ENCODE measurements around the gene RLN3. TPM values are rescaled to one million over a fixed set of nuclear protein-coding genes. Genes with fewer than 3 reads are reported as not detected.
A peak's percentile ranks its signal among the peaks of the same experiment; 100 is the strongest.

The RLN3 gene
- total RNA-seq, 1 donor from 2014 or later: not detected

DNA sequence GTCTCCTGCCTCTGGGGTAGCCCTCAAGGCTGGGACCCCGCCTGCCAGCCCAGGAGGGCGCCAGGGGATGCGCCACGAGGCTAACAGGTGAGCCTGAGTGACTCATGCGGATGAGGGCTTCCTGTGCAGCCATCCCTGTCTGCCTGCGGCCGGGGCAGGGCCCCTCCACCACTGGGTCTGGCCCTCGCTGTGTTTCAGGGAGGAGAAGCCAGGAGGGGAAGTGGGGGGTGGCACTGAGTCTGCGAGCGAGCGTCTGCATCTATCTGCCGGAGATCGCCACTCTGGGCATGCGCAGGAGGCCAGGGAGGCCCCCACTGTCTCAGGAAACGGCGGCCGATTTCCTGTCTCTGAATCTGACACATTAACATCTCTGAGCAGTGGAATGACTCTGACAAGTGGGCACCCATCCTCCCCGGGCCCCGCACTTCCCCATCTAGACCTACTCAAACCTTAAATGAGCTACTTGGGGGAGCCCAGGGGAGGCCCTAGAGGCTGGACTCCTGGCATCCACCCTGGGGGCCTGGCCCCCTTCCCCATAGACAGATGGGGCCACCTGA lies 41.5 kb upstream of the RLN3 start:
- TF ChIP-seq, protein P1, sequence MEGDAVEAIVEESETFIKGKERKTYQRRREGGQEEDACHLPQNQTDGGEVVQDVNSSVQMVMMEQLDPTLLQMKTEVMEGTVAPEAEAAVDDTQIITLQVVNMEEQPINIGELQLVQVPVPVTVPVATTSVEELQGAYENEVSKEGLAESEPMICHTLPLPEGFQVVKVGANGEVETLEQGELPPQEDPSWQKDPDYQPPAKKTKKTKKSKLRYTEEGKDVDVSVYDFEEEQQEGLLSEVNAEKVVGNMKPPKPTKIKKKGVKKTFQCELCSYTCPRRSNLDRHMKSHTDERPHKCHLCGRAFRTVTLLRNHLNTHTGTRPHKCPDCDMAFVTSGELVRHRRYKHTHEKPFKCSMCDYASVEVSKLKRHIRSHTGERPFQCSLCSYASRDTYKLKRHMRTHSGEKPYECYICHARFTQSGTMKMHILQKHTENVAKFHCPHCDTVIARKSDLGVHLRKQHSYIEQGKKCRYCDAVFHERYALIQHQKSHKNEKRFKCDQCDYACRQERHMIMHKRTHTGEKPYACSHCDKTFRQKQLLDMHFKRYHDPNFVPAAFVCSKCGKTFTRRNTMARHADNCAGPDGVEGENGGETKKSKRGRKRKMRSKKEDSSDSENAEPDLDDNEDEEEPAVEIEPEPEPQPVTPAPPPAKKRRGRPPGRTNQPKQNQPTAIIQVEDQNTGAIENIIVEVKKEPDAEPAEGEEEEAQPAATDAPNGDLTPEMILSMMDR (IDR thresholded peaks at IDR 0.05): no peak
- H3K36me3 Mint-ChIP-seq (ENCODE audit: low read depth): peaks cover 30% of the 10 kb centered on the region
- H3K27me3 Mint-ChIP-seq: no peaks in the 10 kb centered on the region
- DNase-seq (peak; percentile 94), ATAC-seq (ENCODE audit: low read depth) (peak; percentile 83)
- no peaks in the 10 kb centered on the region for H3K9me3 Mint-ChIP-seq
- ChIA-PET CTCF (no interaction called here), POLR2A (interaction anchor here (0.5 to 7.1 kb wide), 12 partner anchors 8 to 210 kb away, joined by 3 to 107 read pairs (median 5); partner anchors contain the start of genes DCAF15, IL27RA and RFX1)
- H3K4me1 Mint-ChIP-seq: peaks cover 78% of the 10 kb centered on the region
- peak overlapping the region; percentile 60 for H3K4me3 Mint-ChIP-seq
- intact Hi-C loops (cut with micrococcal nuclease): loop anchor here (1.0 kb wide), 4 partner anchors 20 to 46 kb away; partner anchors contain the start of genes DCAF15 and RFX1
- H3K27ac Mint-ChIP-seq: peak overlapping the region; percentile 97

DNA sequence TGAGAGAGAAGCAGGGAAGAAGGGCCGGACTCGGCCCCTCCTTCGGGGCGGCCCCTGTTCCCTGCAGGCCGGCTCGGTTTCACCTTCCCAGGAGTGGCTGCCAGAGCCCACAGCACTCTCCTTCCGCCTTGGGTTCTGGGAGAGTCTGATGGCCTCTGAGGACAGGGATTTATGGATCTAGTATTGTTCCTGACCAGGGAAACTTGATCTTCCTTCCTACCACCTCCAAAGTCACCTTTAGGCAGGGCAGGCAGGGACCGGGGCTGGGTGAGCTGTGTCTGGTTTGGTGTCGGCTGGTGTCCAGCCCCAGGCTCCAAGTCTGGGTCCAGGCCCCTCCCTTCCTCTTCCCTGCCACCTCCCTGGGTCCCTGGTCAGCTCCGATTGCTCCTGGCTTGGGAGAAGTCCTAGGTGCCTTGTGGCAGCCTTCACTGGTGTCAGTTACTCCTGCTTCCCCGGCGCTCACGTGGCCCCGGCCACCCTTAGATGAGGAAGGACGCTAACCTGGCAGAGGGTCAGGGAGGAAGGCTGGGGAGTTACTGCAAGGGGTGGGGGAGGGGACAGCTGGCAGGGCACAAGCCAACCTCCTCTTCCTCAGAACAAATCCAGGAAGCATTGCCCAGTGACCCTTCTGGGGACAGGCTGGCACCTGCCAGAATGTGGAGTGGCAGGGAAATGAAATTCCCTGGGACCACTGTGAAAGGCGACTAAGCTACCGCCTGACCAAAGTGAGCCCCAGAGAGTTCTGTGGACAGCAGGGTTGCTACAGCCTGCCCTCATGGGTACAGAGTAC lies 40.7 kb upstream of the RLN3 start:
- peaks cover 70% of the 10 kb centered on the region for H3K4me1 Mint-ChIP-seq
- no peaks in the 10 kb centered on the region for H3K9me3 Mint-ChIP-seq
- peak overlapping the region; percentile 60 for H3K4me3 Mint-ChIP-seq
- H3K36me3 Mint-ChIP-seq (ENCODE audit: low read depth): peaks cover 32% of the 10 kb centered on the region
- H3K27ac Mint-ChIP-seq: peak overlapping the region; percentile 97
- TF ChIP-seq, protein P1 (IDR thresholded peaks at IDR 0.05): no peak
- POLR2A ChIA-PET: interaction anchor here (0.6 to 7.1 kb wide), 12 partner anchors 8 to 193 kb away, joined by 3 to 107 read pairs (median 6); partner anchors contain the start of genes DCAF15, IL27RA and RFX1
- DNase-seq (no peak), ATAC-seq (ENCODE audit: low read depth) (no peak)
- no peaks in the 10 kb centered on the region for H3K27me3 Mint-ChIP-seq
- intact Hi-C loops (cut with micrococcal nuclease): no loop called here
- CTCF ChIA-PET: interaction anchor here (1.2 kb wide), 1 partner anchor 44 kb away, joined by 5 read pairs; the partner anchor contains the start of gene IL27RA

DNA sequence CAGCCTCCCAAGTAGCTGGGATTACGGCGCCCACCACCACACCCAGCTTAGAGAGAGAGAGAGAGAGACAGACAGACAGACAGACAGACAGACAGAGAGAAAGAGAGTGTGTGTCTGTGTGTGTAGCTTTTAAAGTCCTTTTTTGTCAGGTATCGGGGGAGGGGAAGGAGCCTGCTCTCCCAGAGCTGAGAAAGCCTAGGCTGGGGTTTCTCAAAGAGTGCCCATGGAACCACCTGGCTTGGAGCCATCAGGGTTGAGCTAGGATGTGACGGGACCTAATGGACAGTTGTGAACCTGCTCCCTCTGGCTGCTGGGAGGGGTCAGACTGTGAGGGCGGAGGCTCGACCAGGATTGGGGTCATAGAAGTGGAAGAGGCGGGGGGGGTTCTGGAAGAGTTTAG lies 38.5 kb upstream of the RLN3 start:
- no peak overlapping the region for H3K27ac Mint-ChIP-seq
- peaks cover 41% of the 10 kb centered on the region for H3K36me3 Mint-ChIP-seq (ENCODE audit: low read depth)
- TF ChIP-seq, protein P1 (IDR thresholded peaks at IDR 0.05): no peak
- peaks cover 51% of the 10 kb centered on the region for H3K4me1 Mint-ChIP-seq
- ATAC-seq (ENCODE audit: low read depth) (no peak), DNase-seq (no peak)
- ChIA-PET POLR2A (interaction anchor here (1.0 to 7.1 kb wide), 2 partner anchors 11 to 17 kb away, joined by 3 to 107 read pairs; partner anchors contain the start of gene RFX1), CTCF (no interaction called here)
- no peaks in the 10 kb centered on the region for H3K27me3 Mint-ChIP-seq
- intact Hi-C loops (cut with micrococcal nuclease): no loop called here
- no peak overlapping the region for H3K4me3 Mint-ChIP-seq
- H3K9me3 Mint-ChIP-seq: no peaks in the 10 kb centered on the region

DNA sequence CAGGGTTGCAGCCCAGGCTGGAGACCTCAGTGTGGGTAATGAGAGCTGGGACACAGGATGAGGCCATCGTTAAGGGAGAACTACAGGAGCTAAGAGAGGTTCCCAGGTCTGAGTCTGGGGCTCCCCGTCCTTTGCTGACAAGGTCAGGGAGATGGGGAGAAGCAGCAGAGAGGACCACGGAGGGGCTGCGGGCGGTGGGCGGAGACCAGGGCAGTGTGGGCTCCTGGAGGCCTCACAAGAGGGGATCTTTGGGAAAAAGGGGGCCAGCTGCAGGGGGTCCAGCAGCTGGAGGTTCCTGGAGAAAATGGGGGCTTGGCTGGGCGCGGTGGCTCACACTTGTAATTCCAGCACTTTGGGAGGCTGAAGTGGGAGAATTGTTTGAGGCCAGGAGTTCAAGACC lies 37.9 kb upstream of the RLN3 start:
- Mint-ChIP-seq H3K27me3 (no peaks in the 10 kb centered on the region), H3K36me3 (ENCODE audit: low read depth) (peaks cover 43% of the 10 kb centered on the region), H3K4me1 (peaks cover 45% of the 10 kb centered on the region), H3K27ac (no peak overlapping the region), H3K9me3 (no peaks in the 10 kb centered on the region), H3K4me3 (no peak overlapping the region)
- ChIA-PET CTCF (no interaction called here), POLR2A (interaction anchor here (1.0 to 7.1 kb wide), 2 partner anchors 11 to 16 kb away, joined by 3 to 107 read pairs; partner anchors contain the start of gene RFX1)
- ATAC-seq (ENCODE audit: low read depth) (no peak), DNase-seq (no peak)
- TF ChIP-seq, protein P1 (IDR thresholded peaks at IDR 0.05): no peak
- intact Hi-C loops (cut with micrococcal nuclease): no loop called here

DNA sequence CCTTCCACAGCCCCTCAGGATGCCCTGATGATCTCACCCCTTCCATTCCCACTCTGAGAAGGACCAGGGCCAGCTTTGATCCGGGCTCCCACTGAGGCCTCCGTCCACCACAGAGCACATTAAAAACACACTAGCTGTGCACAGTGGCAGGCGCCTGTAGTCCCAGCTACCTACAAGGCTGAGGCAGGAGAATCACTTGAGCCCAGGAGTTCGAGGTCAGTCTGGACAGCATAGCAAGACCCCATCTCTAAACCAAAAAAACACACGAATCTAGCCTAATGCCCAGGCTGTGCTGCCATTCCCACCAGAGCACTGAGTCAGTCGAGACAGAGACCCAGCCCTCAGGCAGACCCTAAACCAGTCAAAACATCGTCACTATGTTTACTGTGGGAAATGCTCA lies 35.9 kb upstream of the RLN3 start:
- Mint-ChIP-seq H3K36me3 (ENCODE audit: low read depth) (peaks cover 44% of the 10 kb centered on the region), H3K4me3 (no peak overlapping the region), H3K4me1 (peaks cover 26% of the 10 kb centered on the region), H3K9me3 (no peaks in the 10 kb centered on the region), H3K27me3 (no peaks in the 10 kb centered on the region), H3K27ac (no peak overlapping the region)
- no peak for DNase-seq
- TF ChIP-seq, protein P1 (IDR thresholded peaks at IDR 0.05): no peak
- no peak for ATAC-seq (ENCODE audit: low read depth)
- POLR2A ChIA-PET: interaction anchor here (0.6 to 1.5 kb wide), 2 partner anchors 14 to 26 kb away, joined by 3 read pairs; partner anchors contain the start of gene RFX1
- CTCF ChIA-PET: no interaction called here
- intact Hi-C loops (cut with micrococcal nuclease): no loop called here

All from activated B cell treated with CpG ODN at 0.5 μM for 24 hours (primary cell).